ENCODE measurements around the gene CYTH1.

DNA sequence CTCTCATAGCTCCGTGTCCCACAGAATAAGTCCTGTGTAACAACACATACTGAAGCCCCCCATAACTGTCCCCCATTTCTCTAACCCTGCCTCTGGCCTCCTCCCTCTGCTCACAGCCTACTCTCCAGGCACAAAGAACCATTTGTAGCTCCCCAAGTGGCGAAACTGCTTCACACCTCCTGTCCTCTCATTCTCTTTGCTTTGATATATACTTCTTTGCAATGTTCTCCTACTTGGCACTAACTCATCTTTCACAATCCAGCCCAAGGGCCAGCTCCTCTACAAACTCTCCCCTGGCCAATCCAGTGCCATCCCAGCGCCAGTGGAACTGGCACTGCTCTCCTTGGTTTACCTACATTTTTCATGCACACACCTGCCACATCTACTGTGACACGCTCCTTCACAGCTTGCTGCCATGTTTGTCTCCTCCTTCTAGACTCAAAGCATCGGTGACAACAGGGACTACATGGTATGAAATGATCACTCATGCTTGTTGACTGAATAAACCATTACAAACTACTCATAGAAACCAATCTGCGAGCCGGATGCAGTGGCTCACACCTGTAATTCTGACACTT lies 12.8 kb downstream of the CYTH1 start:
- TF ChIP-seq ZNF274 (IDR thresholded peaks at IDR 0.05; ENCODE audit: low read depth, low read length) (no peak), YY1 (IDR thresholded peaks at IDR 0.05; ENCODE audit: insufficient read depth, insufficient read length) (no peak), SUZ12 (IDR thresholded peaks at IDR 0.05; ENCODE audit: extremely low read depth, insufficient read depth, insufficient read length) (no peak)
